GM21515 (cell line): ENCODE results near the gene FYCO1.

Experiments used
- ATAC-seq: cut with Tn5 transposase; IDR thresholded peaks from one replicate; pipeline ENCODE4 v1.9.1; 2021; ENCODE audit not compliant: unreplicated experiment

Gene FYCO1

DNA sequence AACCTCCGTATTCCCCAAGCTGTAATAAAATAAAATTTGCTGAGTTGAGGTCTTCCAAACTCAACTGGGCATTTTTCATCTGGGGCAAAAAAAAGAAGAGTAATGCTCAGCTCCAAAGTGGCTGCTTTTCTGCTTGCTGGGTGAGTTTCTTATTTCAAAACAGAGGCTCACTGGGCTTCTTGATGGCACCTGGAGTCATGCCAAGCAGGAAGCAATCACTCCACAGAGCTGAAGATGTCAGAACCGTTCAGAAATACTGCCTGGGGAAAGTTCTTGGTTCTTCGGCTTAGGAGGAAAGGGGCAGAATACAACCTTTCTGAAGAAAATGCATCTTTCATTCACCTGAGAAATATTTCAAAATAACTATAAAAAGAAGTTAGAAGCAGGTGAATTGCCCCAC is 105.2 kb downstream of the FYCO1 start:
- ATAC-seq, result no peak

DNA sequence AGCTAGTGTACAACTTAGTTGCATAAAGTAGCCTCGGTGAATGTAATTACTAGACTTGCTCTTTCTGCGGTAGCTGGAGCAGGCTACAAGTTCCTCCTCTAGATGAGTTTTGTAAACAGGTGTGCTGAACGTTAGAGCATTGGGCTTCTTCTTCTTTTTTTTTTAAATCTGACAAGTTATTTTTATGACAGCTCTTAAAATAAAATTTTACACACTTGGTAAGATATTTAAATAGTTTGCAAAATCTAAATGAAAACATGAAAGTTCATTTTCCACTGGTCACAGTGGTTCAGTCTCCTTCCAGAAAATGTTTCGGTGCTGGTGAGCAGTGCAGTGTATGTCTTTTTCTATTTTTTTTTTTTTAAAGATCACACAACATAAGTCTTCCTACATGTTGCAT is 106.3 kb downstream of the FYCO1 start:
- ATAC-seq, result no peak

DNA sequence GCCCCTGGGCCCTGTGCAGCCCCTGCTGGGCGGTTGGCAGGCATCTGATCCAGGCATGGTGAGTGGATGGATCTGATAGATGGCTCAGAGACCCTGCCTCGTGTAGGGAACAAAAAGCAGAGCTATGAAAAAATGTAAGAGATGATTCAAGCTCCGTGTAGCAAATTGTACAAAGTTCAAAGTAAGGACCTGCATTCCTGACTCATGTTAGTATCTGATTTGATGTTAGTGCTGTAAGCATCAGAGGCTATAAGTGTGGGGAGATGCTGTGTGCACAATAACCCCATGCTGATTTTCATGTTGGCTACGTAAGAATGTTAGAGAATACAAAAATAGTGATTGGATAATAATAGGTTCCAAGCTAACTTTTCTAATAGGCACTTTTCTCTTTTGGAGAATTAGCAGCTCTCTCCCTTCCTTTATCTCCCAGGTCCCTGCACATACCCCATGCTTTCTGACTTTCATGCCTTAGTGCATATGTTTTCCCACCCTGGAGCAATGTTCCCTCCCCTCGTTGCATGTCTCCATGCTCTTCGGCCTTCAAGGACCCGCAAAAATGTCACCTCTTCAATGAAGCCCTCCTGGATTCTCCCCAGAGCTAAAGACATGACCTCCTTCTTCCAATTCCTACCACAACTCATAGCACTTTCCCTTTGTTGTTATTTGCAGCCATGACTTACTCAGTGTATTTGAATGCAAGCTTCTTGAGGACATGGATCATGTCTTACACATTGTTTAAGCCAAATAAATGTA is 107.7 kb downstream of the FYCO1 start:
- no peak for ATAC-seq

- ATAC-seq, result no peak
Measured at GRCh38 chr3:45887285-45887684, 108.3 kb downstream of the FYCO1 start.

- no peak for ATAC-seq
Measured at GRCh38 chr3:45885979-45886705, 109.5 kb downstream of the FYCO1 start, which contains the start of gene CCR9. Gene CCR9 (plus strand): TSS chr3:45886543. CDS start chr3:45894934, 8,391 bp downstream.

GRCh38 chr3:45884368-45885201 is 111.0 kb downstream of the FYCO1 start:
- ATAC-seq, result no peak

GRCh38 chr3:45881078-45882022 is 114.3 kb downstream of the FYCO1 start:
- no peak for ATAC-seq

GRCh38 chr3:45880725-45881077 is 114.9 kb downstream of the FYCO1 start:
- no peak for ATAC-seq

- ATAC-seq, result no peak
Measured at GRCh38 chr3:45878124-45878523, 117.5 kb downstream of the FYCO1 start.

DNA sequence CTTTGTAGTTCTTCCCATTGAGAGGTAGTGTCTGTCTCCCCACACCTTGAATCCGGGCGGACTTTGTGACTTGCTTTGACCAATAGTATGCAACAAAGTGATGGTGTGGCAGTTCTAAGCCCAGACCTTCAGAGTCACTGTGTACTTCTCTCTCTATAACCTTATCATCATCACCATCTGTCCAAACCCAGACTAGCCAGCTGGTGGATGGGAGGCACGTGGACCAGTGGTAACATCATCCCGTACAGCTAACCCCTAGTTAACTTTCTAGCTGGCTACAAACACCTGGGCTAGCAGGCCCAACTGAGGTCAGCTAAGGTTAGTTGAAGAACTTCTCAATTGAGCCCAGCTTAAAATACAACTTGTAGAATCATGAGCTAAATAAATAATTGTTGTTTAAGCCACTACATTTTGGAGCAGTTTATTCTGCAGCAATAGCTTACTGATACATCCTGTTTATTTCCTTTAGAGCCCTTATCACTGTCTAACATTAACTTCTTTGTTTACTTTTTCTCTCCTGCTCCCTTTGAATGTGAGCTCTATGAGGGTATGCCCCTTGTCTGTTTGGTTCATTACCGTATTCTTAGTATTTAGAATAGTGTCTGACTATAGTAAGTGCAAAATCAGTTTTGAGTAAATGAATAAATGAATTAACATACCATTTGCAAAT is 120.8 kb downstream of the FYCO1 start:
- no peak for ATAC-seq

GRCh38 chr3:45873638-45874037 is 122.0 kb downstream of the FYCO1 start:
- ATAC-seq, result no peak

GRCh38 chr3:45873036-45873435 is 122.6 kb downstream of the FYCO1 start:
- ATAC-seq, result no peak

DNA sequence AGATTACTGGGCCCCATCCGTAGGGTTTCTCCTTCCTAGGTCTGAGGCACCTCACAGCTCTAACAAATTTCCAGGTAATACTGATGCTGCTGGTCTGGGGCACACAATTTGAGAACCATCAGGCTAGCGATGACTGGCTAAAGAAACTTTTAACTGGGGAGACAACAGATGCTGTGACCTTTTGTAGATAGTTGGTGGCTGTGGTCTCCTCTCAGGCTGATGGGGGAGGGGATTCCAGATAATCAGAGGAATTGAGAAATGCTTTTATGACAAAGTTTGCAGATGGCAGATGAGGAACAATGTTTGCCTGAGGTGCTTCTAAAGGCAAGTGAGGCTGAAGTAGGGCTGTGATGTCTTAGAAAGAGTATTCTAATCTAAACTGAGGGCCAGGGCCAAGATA is 123.1 kb downstream of the FYCO1 start:
- ATAC-seq, result no peak

GRCh38 chr3:45871780-45872179 is 123.8 kb downstream of the FYCO1 start:
- ATAC-seq, result no peak

DNA sequence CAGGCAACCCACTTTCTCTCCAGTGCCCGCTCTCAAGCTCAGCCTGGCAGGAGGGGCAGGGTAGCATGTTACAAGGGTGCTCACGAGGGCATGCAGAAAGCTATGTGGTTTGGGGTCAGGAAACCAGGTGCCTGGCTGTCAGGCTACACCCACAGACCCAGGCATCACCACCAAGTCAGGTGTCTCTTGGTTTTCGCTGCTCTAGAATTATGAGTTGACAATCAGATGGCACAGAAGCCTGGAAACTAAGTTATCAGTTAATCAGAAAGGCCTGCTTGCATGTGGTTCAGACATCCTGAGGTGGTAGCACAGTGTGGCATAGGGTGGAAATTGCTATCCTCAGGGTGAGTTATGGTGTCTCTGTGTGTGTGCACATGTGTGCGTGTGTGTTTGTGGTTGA is 125.5 kb downstream of the FYCO1 start:
- ATAC-seq, result no peak

DNA sequence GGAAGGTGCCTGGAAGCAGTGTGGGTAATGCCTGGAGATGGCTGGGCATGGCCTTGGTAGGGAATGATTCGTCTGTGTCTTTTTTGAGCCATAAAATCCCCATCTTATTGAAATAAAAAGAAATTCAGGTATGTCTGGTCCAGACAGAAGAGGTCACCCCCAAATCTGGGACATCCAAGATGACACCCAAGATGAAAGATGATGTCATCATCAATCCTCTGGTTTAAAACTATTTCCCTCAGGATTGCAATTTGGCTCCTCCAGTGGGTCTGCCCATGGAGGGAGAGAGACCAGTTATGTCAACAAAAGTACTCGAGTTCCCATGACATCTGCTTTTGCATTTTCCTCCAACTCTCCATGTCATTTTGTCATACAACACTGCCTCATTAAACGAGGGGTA is 126.0 kb downstream of the FYCO1 start:
- ATAC-seq, result no peak

DNA sequence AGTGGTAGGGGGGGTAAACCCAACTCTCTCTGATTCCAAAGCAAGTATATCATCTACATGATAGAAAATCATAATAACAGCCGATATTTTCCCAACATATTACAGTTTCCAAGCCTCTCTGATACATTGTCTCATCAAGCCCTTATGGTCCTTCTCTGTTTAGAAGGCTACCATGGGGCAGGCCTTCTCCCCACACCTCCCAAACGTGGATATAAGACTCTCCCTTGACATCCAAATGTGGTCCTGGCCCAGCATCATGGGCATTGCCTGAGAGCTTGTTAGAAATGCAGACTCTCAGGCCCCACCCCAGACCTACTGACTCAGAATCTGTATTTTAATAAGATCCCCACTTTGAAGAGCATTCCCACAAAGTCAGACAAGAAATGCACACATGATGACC is 127.0 kb downstream of the FYCO1 start:
- no peak for ATAC-seq

- no peak for ATAC-seq
Measured at GRCh38 chr3:45868213-45868612, 127.4 kb downstream of the FYCO1 start.
